Uterus (tissue), 4 donors: ENCODE results near the gene SLC38A1. TPM values are rescaled to one million over a fixed set of nuclear protein-coding genes. Genes with fewer than 3 reads are reported as not detected.

ENCODE experiments used
- DNase-seq, 2 donors: peaks; one replicate each; pipeline ENCODE4 v3.0.0-alpha.2; 2019 to 2020
- H3K27ac ChIP-seq, 2 donors: fragments of 200-600 bp; sonication (generic); 1 replicate in 1 of 2; 2 replicates in 1 of 2; pipeline ENCODE4 v1.5.1; 2016 to 2018
- H3K27me3 ChIP-seq, 2 donors: fragments of 200-600 bp; sonication (generic); one replicate each; pipeline ENCODE4 v1.5.1; 2018 to 2019; ENCODE audit warnings: control low read depth in 1 of 2
- H3K36me3 ChIP-seq, 2 donors: fragments of 200-600 bp; sonication (generic); one replicate each; pipeline ENCODE4 v1.5.1; 2019; ENCODE audit warnings: control low read depth in 1 of 2
- H3K4me1 ChIP-seq, 2 donors: fragments of 200-600 bp; sonication (generic); one replicate each; pipeline ENCODE4 v1.5.1; 2018 to 2019; ENCODE audit warnings: control low read depth in 1 of 2
- H3K4me3 ChIP-seq, 2 donors: fragments of 200-600 bp; sonication (generic); 1 replicate in 1 of 2; 2 replicates in 1 of 2; pipeline ENCODE4 v1.5.1; 2018 to 2019; ENCODE audit warnings: mild to moderate bottlenecking in 1 of 2
- H3K9me3 ChIP-seq, 2 donors: fragments of 200-600 bp; sonication (generic); one replicate each; pipeline ENCODE4 v1.5.1; 2019; ENCODE audit warnings: control low read depth in 1 of 2
- POLR2A ChIP-seq, 2 donors: fragments of 450-650 bp; IDR thresholded peaks; one replicate each; pipeline ENCODE4 v1.6.1; 2016; ENCODE audit warnings: antibody characterized with exemption in 2 of 2, mild to moderate bottlenecking in 1 of 2, moderate library complexity in 1 of 2
- intact Hi-C: fragments of 100-400 bp; cut with DNase I; formaldehyde crosslinking; loops from one replicate; pipeline ENCODE4 v1.15.1; 2023; ENCODE audit warnings: low total_unique reads
- total RNA-seq, 4 donors: library from RNA; depleted of rRNA in 3 of 4; stranded (reverse); fragments of >200 nt in 3 of 4; gene quantifications; one replicate each; pipeline versions ENCODE4 v1.1.0 to v1.2.4, GENCODE V29; 2014 to 2023
- TF ChIP-seq, protein P1 (sequence below), 4 experiments: fragments of 200-600 bp in 2 of 4; fragments of 450-650 bp in 2 of 4; sonication (generic) in 2 of 4; IDR thresholded peaks; one replicate each; pipeline ENCODE4 v1.5.1; 2016 to 2019; ENCODE audit warnings: antibody characterized with exemption in 4 of 4, mild to moderate bottlenecking in 2 of 4, moderate library complexity in 1 of 4
- donor health status: DM: yes; HTN: yes; CAD: no.

Gene SLC38A1
- total RNA-seq, 4 donors from 2014 or later: 27.1 to 93.6 (median 64.1) TPM

DNA sequence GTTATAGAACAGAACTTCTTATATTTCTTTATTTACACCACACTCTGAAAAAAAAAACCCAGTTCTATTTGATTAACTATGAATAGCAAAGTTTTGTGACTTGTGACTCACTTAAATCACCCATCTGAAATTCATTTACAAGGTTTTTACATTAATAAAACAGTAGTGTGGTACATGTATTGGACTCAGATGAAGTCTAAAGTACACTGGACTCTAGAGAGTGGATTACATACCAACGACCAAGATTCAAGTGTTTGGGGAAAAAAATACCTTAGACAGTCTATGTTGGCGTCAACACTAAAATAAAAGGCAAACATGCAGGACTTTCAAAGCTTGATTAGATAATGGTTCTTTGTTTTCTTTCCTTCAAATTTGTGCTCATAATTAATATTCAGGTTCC lies 85.7 kb downstream of the SLC38A1 start:
- TF ChIP-seq, protein P1, sequence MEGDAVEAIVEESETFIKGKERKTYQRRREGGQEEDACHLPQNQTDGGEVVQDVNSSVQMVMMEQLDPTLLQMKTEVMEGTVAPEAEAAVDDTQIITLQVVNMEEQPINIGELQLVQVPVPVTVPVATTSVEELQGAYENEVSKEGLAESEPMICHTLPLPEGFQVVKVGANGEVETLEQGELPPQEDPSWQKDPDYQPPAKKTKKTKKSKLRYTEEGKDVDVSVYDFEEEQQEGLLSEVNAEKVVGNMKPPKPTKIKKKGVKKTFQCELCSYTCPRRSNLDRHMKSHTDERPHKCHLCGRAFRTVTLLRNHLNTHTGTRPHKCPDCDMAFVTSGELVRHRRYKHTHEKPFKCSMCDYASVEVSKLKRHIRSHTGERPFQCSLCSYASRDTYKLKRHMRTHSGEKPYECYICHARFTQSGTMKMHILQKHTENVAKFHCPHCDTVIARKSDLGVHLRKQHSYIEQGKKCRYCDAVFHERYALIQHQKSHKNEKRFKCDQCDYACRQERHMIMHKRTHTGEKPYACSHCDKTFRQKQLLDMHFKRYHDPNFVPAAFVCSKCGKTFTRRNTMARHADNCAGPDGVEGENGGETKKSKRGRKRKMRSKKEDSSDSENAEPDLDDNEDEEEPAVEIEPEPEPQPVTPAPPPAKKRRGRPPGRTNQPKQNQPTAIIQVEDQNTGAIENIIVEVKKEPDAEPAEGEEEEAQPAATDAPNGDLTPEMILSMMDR (IDR thresholded peaks at IDR 0.05): no peak
- no peak for TF ChIP-seq POLR2A (IDR thresholded peaks at IDR 0.05)
- intact Hi-C loops: no loop called here

DNA sequence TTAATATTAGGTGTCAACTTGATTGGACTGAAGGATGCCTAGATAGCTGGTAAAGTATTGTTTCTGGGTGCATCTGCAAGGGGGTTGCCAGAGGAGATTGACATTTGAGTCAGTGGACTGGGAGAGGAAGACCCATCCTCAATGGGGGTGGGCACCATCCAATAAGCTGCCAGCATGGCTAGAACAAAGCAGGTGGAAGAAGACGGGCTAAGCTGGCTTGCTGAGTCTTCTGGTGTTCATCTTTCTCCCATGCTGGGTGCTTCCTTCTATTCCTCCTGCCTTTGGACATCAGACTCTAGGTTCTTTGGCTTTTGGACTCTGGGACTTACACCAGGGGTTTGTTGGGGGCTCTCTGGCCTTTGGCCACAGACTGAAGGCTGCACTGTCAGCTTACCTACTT lies 87.4 kb downstream of the SLC38A1 start:
- no peak overlapping the region for H3K27ac ChIP-seq
- no peak overlapping the region for H3K4me3 ChIP-seq
- H3K9me3 ChIP-seq: no peaks in the 10 kb centered on the region
- H3K36me3 ChIP-seq: no peaks in the 10 kb centered on the region
- TF ChIP-seq POLR2A (IDR thresholded peaks at IDR 0.05): no peak
- TF ChIP-seq, protein P1 (IDR thresholded peaks at IDR 0.05): no peak
- H3K4me1 ChIP-seq: no peaks in the 10 kb centered on the region
- intact Hi-C loops: no loop called here
- no peaks in the 10 kb centered on the region for H3K27me3 ChIP-seq
- DNase-seq: no peak

More for the DNA sequence above, 85.7 kb downstream of the SLC38A1 start:
- H3K27me3 ChIP-seq: no peaks in the 10 kb centered on the region
- H3K27ac ChIP-seq: no peak overlapping the region
- no peaks in the 10 kb centered on the region for H3K4me1 ChIP-seq
- no peak for DNase-seq
- no peak overlapping the region for H3K4me3 ChIP-seq
- H3K36me3 ChIP-seq: no peaks in the 10 kb centered on the region
- H3K9me3 ChIP-seq: no peaks in the 10 kb centered on the region

DNA sequence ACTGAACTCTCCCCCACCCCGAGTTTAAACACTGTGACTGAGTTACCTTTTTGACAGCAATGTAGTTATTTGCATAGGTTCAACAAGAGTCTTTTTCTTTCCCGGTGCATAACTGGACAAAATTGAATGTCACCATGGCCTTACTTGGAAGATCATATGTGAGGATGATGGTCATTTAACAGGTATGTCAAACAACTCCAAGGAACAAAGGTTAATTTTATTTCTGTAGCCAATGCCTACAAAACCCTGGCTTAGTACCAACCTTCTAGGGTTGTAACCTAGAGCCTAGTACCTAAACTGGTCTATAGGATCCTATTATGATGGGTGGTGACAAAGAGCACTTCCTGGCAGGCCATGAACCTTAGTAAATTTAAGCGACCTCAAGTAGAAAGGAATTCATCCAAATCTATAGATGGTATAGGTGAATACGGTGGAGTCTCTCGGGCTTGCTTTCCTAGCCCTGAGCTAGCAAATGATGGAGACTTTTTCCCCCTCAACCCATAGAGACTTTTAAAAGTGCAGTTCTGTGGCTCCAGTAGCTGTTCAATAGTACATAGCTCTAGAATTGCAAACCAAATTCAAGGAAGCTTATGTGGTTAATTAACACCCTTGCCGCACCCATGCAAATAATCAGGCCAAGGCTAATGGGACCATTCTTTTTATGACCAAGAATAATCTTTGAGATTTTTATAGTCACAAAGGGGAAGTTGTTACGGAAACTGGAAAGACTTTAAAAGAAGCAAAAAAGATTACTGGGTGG lies 89.0 kb downstream of the SLC38A1 start:
- Histone ChIP-seq H3K27ac (no peak overlapping the region), H3K4me3 (no peak overlapping the region), H3K27me3 (no peaks in the 10 kb centered on the region), H3K36me3 (no peaks in the 10 kb centered on the region), H3K9me3 (no peaks in the 10 kb centered on the region), H3K4me1 (no peaks in the 10 kb centered on the region)
- no peak for DNase-seq
- intact Hi-C loops: no loop called here
- TF ChIP-seq POLR2A (IDR thresholded peaks at IDR 0.05): no peak
- TF ChIP-seq, protein P1 (IDR thresholded peaks at IDR 0.05): no peak

DNA sequence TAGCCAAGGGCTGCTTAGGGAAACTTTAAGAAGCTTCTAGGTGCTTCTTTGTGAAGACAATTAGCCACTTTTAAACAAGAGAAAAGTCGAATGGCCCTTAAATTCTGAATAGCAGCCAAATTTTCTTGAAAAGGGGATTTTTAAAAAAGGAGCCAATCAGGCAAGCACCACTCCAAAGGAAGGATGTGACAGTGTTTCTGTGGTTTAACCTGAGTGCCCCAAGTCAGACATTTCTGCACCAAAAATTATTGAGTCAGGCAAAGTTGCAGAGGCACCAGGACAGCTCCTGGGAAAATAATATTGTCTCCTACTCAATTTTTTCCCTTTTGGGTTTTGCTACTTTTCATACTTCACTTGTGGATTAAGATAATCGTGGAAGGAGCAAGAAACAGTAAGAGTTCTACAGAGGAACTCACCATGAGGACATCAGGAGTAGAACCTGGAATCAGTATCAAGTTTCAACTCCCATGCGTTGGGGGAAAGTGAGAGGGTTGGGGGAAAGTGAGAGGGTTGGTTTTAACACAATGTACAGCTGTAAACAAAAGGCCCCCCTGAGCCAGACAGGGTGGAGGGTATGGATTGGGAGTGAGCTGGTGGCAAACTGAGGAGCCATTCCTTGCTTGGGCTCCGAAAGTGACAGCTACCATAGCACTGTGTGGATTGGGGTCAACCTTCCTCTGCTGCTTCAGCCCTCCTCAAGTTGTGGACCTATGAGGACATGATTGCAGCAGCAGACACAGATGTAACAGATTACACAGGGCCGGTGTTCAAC lies 90.8 kb downstream of the SLC38A1 start:
- no peak for TF ChIP-seq POLR2A (IDR thresholded peaks at IDR 0.05)
- TF ChIP-seq, protein P1 (IDR thresholded peaks at IDR 0.05): no peak
- H3K36me3 ChIP-seq: no peaks in the 10 kb centered on the region
- no peak overlapping the region for H3K4me3 ChIP-seq
- no peak overlapping the region for H3K27ac ChIP-seq
- H3K9me3 ChIP-seq: no peaks in the 10 kb centered on the region
- no peaks in the 10 kb centered on the region for H3K27me3 ChIP-seq
- no peak for DNase-seq
- intact Hi-C loops: no loop called here
- no peaks in the 10 kb centered on the region for H3K4me1 ChIP-seq

DNA sequence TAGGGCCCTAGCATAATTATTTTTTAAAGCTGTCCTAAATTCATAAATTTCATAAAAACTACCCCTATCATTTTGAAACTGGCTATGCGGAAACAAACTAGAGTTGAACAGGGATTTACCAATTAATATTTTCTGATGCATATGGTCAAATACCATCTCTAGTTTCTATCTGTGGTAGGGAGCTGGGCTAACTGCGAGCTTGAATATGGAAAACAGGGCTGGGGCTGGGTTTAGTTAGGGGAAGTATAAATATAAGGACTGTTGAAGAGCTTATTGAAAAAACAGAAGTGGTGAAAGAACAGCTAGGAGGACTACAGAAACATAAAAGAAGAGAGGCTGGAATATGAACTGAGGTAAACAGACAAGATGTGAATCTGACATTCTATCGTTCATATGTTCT lies 91.8 kb downstream of the SLC38A1 start:
- no peak for TF ChIP-seq POLR2A (IDR thresholded peaks at IDR 0.05)
- TF ChIP-seq, protein P1 (IDR thresholded peaks at IDR 0.05): no peak
- no peak for DNase-seq
- intact Hi-C loops: no loop called here

More for the DNA sequence above, 91.8 kb downstream of the SLC38A1 start:
- Histone ChIP-seq H3K27me3 (no peaks in the 10 kb centered on the region), H3K36me3 (no peaks in the 10 kb centered on the region), H3K27ac (no peak overlapping the region), H3K4me3 (no peak overlapping the region), H3K4me1 (no peaks in the 10 kb centered on the region), H3K9me3 (no peaks in the 10 kb centered on the region)
